Progenitor cell of endocrine pancreas (in vitro differentiated cells): ENCODE results near the gene FAM3A. TPM values are rescaled to one million over a fixed set of nuclear protein-coding genes. Genes with fewer than 3 reads are reported as not detected.

Experiments used
- DNase-seq: peaks from one replicate; pipeline ENCODE4 v3.0.0; 2021; ENCODE audit warnings: low spot score; ENCODE audit not compliant: unreplicated experiment
- H3K27ac Mint-ChIP-seq: 2 replicates; pipeline ENCODE4 v1.8.0; 2021; ENCODE audit warnings: mild to moderate bottlenecking, moderate library complexity, mixed read lengths
- H3K27me3 Mint-ChIP-seq: 2 replicates; pipeline ENCODE4 v1.8.0; 2021; ENCODE audit warnings: mixed read lengths
- H3K36me3 Mint-ChIP-seq: 2 replicates; pipeline ENCODE4 v1.8.0; 2022; ENCODE audit warnings: mixed read lengths; ENCODE audit not compliant: insufficient read depth
- H3K4me1 Mint-ChIP-seq: 2 replicates; pipeline ENCODE4 v1.8.0; 2021; ENCODE audit warnings: low read depth, mixed read lengths
- H3K4me3 Mint-ChIP-seq: 2 replicates; pipeline ENCODE4 v1.8.0; 2021; ENCODE audit warnings: low read depth, mild to moderate bottlenecking, moderate library complexity, mixed read lengths
- H3K9me3 Mint-ChIP-seq: 2 replicates; pipeline ENCODE4 v1.8.0; 2021; ENCODE audit warnings: low read depth, mixed read lengths
- CTCF ChIP-seq: fragments of 200-600 bp; sonication (generic); IDR thresholded peaks from one replicate; pipeline ENCODE4 v1.5.0; 2021; ENCODE audit warnings: antibody characterized with exemption, mild to moderate bottlenecking; ENCODE audit not compliant: unreplicated experiment
- total RNA-seq: library from RNA; stranded (reverse); gene quantifications from 2 replicates; pipeline ENCODE4 v1.2.1, GENCODE V29; 2021

The FAM3A gene
- total RNA-seq, 1 donor from 2014 or later = 34.3 TPM

GRCh38 chrX:154472685-154473632 lies 43.1 kb downstream of the FAM3A start:
- no peak overlapping the region for H3K27ac Mint-ChIP-seq
- DNase-seq = no peak
- no peaks in the 10 kb centered on the region for H3K9me3 Mint-ChIP-seq
- H3K27me3 Mint-ChIP-seq = no peaks in the 10 kb centered on the region
- peaks cover 6% of the 10 kb centered on the region for H3K36me3 Mint-ChIP-seq
- H3K4me1 Mint-ChIP-seq = no peaks in the 10 kb centered on the region
- H3K4me3 Mint-ChIP-seq = no peak overlapping the region
- no peak for TF ChIP-seq CTCF

GRCh38 chrX:154471839-154472684 lies 44.0 kb downstream of the FAM3A start:
- Mint-ChIP-seq H3K9me3 (no peaks in the 10 kb centered on the region), H3K4me1 (no peaks in the 10 kb centered on the region), H3K27me3 (no peaks in the 10 kb centered on the region), H3K27ac (no peak overlapping the region), H3K36me3 (peaks cover 6% of the 10 kb centered on the region), H3K4me3 (no peak overlapping the region)
- DNase-seq = no peak
- TF ChIP-seq CTCF = no peak

- Mint-ChIP-seq H3K9me3 (no peaks in the 10 kb centered on the region), H3K27me3 (no peaks in the 10 kb centered on the region), H3K36me3 (peaks cover 6% of the 10 kb centered on the region), H3K4me1 (no peaks in the 10 kb centered on the region), H3K4me3 (no peak overlapping the region), H3K27ac (no peak overlapping the region)
- DNase-seq = no peak
- TF ChIP-seq CTCF = no peak
These were observed 45.0 kb downstream of the FAM3A start for GRCh38 chrX:154470914-154471568.

- Mint-ChIP-seq H3K4me3 (no peak overlapping the region), H3K4me1 (no peaks in the 10 kb centered on the region), H3K9me3 (no peaks in the 10 kb centered on the region), H3K27ac (no peak overlapping the region), H3K27me3 (no peaks in the 10 kb centered on the region), H3K36me3 (peaks cover 4% of the 10 kb centered on the region)
- DNase-seq = no peak
- no peak for TF ChIP-seq CTCF
These were observed 45.6 kb downstream of the FAM3A start for GRCh38 chrX:154470434-154470833.

- H3K9me3 Mint-ChIP-seq = no peaks in the 10 kb centered on the region
- no peak for DNase-seq
- H3K4me3 Mint-ChIP-seq = no peak overlapping the region
- H3K36me3 Mint-ChIP-seq = peaks cover 4% of the 10 kb centered on the region
- H3K27ac Mint-ChIP-seq = no peak overlapping the region
- no peaks in the 10 kb centered on the region for H3K4me1 Mint-ChIP-seq
- no peak for TF ChIP-seq CTCF
- no peaks in the 10 kb centered on the region for H3K27me3 Mint-ChIP-seq
These were observed 46.2 kb downstream of the FAM3A start for GRCh38 chrX:154469880-154470279.
